ENCODE measurements around the gene TOGARAM1. TPM values are rescaled to one million over a fixed set of nuclear protein-coding genes. Genes with fewer than 3 reads are reported as not detected.

Gene TOGARAM1
- total RNA-seq, 1 experiment from 2014 or later: 4.4 TPM

GRCh38 chr14:45123271-45123670, 161.3 kb downstream of the TOGARAM1 start:
- no peak for DNase-seq (ENCODE audit: low spot score)
- in situ Hi-C loops (cut with HindIII; ENCODE audit: low sequenced_read_pairs): no loop called here

Other genes starting within 250 kb of the TOGARAM1 start
- 0.68 and 2.7 TPM in 2 replicates for gene KLHL28, start 243 bp upstream of the TOGARAM1 start, total RNA-seq (2014; rRNA removed; shearing (Covaris generic))
- gene PRPF39, start 121.9 kb downstream of the TOGARAM1 start, total RNA-seq (2014; rRNA removed; shearing (Covaris generic)): 27.1 and 28.3 TPM in 2 replicates
- 39.7 and 77.7 TPM in 2 replicates for gene FKBP3, start 172.3 kb downstream of the TOGARAM1 start, total RNA-seq (2014; rRNA removed; shearing (Covaris generic))
- 4.4 and 4.7 TPM in 2 replicates for gene FANCM, start 173.7 kb downstream of the TOGARAM1 start, total RNA-seq (2014; rRNA removed; shearing (Covaris generic))

Data from G401 (cell line).